GM12873 (cell line): ENCODE data around the gene AGAP1.

Experiments used
- CTCF ChIP-seq: IDR thresholded peaks from 2 replicates; pipeline ENCODE4 v1.5.1; 2012; ENCODE audit warnings: low read depth, mild to moderate bottlenecking, moderate library complexity, low read length, control low read depth; ENCODE audit not compliant: insufficient read depth; ENCODE audit errors: missing control alignments

The AGAP1 gene

GRCh38 chr2:235510318-235510717 is 16.5 kb downstream of the AGAP1 start:
- TF ChIP-seq CTCF = no peak

GRCh38 chr2:235511187-235511661 is 17.4 kb downstream of the AGAP1 start:
- TF ChIP-seq CTCF = no peak

GRCh38 chr2:235511751-235512698 is 18.2 kb downstream of the AGAP1 start:
- TF ChIP-seq CTCF = no peak

GRCh38 chr2:235512699-235513053 is 18.8 kb downstream of the AGAP1 start:
- TF ChIP-seq CTCF = no peak

GRCh38 chr2:235513984-235514626 is 20.3 kb downstream of the AGAP1 start:
- TF ChIP-seq CTCF = no peak

GRCh38 chr2:235514627-235515363 is 21.0 kb downstream of the AGAP1 start:
- no peak for TF ChIP-seq CTCF

- no peak for TF ChIP-seq CTCF
Measured at GRCh38 chr2:235515364-235515742, 21.5 kb downstream of the AGAP1 start.
